Lower leg skin (tissue), 3 donors: ENCODE data around the gene ERGIC1.

Experiments used
- POLR2A ChIP-seq, 2 donors: fragments of 450-650 bp; IDR thresholded peaks; one replicate each; pipeline ENCODE4 v1.6.1; 2016 to 2017; ENCODE audit warnings: antibody characterized with exemption in 2 of 2, mild to moderate bottlenecking in 1 of 2, moderate library complexity in 1 of 2
- TF ChIP-seq, protein P1 (sequence below), 3 donors: fragments of 450-650 bp; IDR thresholded peaks; one replicate each; pipeline ENCODE4 v1.5.1; 2016; ENCODE audit warnings: antibody characterized with exemption in 3 of 3, mild to moderate bottlenecking in 3 of 3, moderate library complexity in 2 of 3

DNA sequence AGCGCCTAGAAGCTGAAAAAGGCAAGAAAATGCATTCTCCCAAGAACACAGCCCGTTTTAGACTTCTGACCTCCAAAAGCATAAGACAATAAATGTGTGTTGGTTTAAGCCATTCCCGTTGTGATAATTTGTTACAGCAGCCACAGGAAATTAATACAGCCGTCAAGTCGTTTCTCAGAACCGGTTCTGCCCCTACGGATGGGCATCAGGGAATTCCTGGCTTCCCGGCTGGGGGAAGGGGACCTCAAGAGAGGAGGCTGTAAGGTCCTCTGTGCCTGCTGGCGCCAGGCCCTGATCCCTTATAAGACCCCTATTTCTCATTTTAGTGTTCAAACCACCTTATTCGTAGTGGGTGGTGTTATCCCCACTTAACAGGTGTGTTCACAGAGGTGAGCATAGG, 74.6 kb downstream of the ERGIC1 start:
- TF ChIP-seq, protein P1, sequence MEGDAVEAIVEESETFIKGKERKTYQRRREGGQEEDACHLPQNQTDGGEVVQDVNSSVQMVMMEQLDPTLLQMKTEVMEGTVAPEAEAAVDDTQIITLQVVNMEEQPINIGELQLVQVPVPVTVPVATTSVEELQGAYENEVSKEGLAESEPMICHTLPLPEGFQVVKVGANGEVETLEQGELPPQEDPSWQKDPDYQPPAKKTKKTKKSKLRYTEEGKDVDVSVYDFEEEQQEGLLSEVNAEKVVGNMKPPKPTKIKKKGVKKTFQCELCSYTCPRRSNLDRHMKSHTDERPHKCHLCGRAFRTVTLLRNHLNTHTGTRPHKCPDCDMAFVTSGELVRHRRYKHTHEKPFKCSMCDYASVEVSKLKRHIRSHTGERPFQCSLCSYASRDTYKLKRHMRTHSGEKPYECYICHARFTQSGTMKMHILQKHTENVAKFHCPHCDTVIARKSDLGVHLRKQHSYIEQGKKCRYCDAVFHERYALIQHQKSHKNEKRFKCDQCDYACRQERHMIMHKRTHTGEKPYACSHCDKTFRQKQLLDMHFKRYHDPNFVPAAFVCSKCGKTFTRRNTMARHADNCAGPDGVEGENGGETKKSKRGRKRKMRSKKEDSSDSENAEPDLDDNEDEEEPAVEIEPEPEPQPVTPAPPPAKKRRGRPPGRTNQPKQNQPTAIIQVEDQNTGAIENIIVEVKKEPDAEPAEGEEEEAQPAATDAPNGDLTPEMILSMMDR (IDR thresholded peaks at IDR 0.05) = no peak
- TF ChIP-seq POLR2A (IDR thresholded peaks at IDR 0.05) = no peak
